CD4-positive, alpha-beta T cell (primary cell): Measurements from ENCODE around the gene NAALADL1. TPM values are rescaled to one million over a fixed set of nuclear protein-coding genes. Genes with fewer than 3 reads are reported as not detected.

ENCODE experiments used
- ATAC-seq: fragments of 200-7000 bp; cut with Tn5 transposase; one replicate; pipeline ENCODE4 v1.10.0; 2022; ENCODE audit warnings: mild to moderate bottlenecking; ENCODE audit not compliant: poor library complexity
- CTCF ChIA-PET: fragments of 350-600 bp; sonication (Branson Sonifier 250); formaldehyde crosslinking; loops from one replicate; lab custom pipeline; 2021; ENCODE audit warnings: antibody characterized with exemption, inconsistent platforms; lab: Charles Lee
- POLR2A ChIA-PET: fragments of 350-600 bp; sonication (Branson Sonifier 250); formaldehyde crosslinking; loops from one replicate; lab custom pipeline; 2021; ENCODE audit warnings: antibody characterized with exemption, inconsistent platforms; lab: Charles Lee
- DNase-seq, 14 experiments: peaks; one replicate each; pipeline ENCODE4 v3.0.0-alpha.2; 2013 to 2020; ENCODE audit warnings: mixed read lengths in 2 of 14
- H3K27ac ChIP-seq, 2 donors: one replicate each; pipeline versions ENCODE4 v1.5.1 to v1.7.0; 2013; ENCODE audit warnings: low read length in 2 of 2, low read depth in 1 of 2, mild to moderate bottlenecking in 1 of 2
- H3K27me3 ChIP-seq, 2 experiments: 1 replicate in 1 of 2; 2 replicates in 1 of 2; pipeline versions ENCODE4 v1.6.1 to v1.7.0; 2013; ENCODE audit warnings: low read length in 2 of 2, control low read depth in 1 of 2, mild to moderate bottlenecking in 1 of 2, moderate library complexity in 1 of 2; ENCODE audit not compliant: insufficient read depth in 2 of 2, control insufficient read depth in 1 of 2
- H3K36me3 ChIP-seq: one replicate; pipeline ENCODE4 v1.6.1; 2013; ENCODE audit warnings: low read length, control low read depth; ENCODE audit not compliant: insufficient read depth
- H3K4me1 ChIP-seq: one replicate; pipeline ENCODE4 v1.6.1; 2013; ENCODE audit warnings: low read length, control low read depth; ENCODE audit not compliant: insufficient read depth
- H3K4me3 ChIP-seq: one replicate; pipeline ENCODE4 v1.5.1; 2013; ENCODE audit warnings: mild to moderate bottlenecking, low read length, moderate library complexity
- H3K9me3 ChIP-seq, 2 experiments: 1 replicate in 1 of 2; 2 replicates in 1 of 2; pipeline versions ENCODE4 v1.6.1 to v1.7.0; 2013; ENCODE audit warnings: low read length in 2 of 2, mild to moderate bottlenecking in 2 of 2, control low read depth in 1 of 2, moderate library complexity in 1 of 2; ENCODE audit not compliant: control insufficient read depth in 1 of 2, insufficient read depth in 1 of 2
- H3K27ac Mint-ChIP-seq: one replicate; pipeline ENCODE4 v1.8.0; 2020; ENCODE audit warnings: mixed read lengths
- H3K27me3 Mint-ChIP-seq: one replicate; pipeline ENCODE4 v1.8.0; 2021; ENCODE audit warnings: mixed read lengths
- H3K36me3 Mint-ChIP-seq: one replicate; pipeline ENCODE4 v1.8.0; 2021; ENCODE audit warnings: low read depth, mixed read lengths
- H3K4me1 Mint-ChIP-seq: one replicate; pipeline ENCODE4 v1.8.0; 2021; ENCODE audit warnings: low read depth, mixed read lengths
- H3K4me3 Mint-ChIP-seq: one replicate; pipeline ENCODE4 v1.8.0; 2020; ENCODE audit warnings: mild to moderate bottlenecking, mixed read lengths
- H3K9me3 Mint-ChIP-seq: one replicate; pipeline ENCODE4 v1.8.0; 2020; ENCODE audit warnings: mixed read lengths
- intact Hi-C, 2 experiments: fragments of 100-400 bp; cut with DNase I in 1 of 2; cut with micrococcal nuclease in 1 of 2; formaldehyde crosslinking; loops; one replicate each; pipeline versions ENCODE4 v1.15.1 to v1.9.0; 2023 to 2025; cut with DNase I, micrococcal nuclease
- total RNA-seq, 174 experiments: library from RNA in 2 of 174; stranded (reverse) in 2 of 174; gene quantifications; one replicate each; pipeline ENCODE4 v1.2.3 and lab custom pipeline; 2021 to 2026
- TF ChIP-seq, protein P1 (sequence below): fragments of 200-600 bp; IDR thresholded peaks from one replicate; pipeline ENCODE4 v1.8.0; 2022; ENCODE audit warnings: antibody characterized with exemption, mild to moderate bottlenecking

The NAALADL1 gene
- total RNA-seq, 2 experiments from 2014 or later = 7.7 to 9.2 TPM

DNA sequence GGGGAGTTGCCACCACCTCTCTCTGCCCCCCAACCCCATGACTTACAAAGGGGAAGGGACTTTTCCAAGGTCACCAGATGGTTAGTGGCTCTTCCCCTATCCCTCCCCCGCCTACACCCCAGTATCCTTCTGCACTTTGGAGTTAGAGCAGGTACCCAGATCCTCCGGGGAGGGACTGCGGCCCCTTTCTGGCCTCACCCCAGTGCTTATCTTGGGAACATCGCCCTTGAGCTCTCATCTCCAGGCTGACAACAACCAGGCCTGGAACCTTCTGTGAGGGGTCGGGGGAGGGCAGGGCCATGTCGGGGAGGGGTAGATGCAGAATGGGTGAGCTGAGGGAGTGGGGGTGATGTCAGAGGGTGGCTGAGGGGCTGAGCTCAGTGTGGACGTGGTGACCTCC lies 7.5 kb upstream of the NAALADL1 start:
- Histone ChIP-seq H3K27ac (no peak overlapping the region), H3K9me3 (no peaks in the 10 kb centered on the region), H3K4me3 (no peak overlapping the region), H3K36me3 (no peaks in the 10 kb centered on the region), H3K27me3 (no peaks in the 10 kb centered on the region), H3K4me1 (no peaks in the 10 kb centered on the region)
- Mint-ChIP-seq H3K9me3 (no peaks in the 10 kb centered on the region), H3K4me1 (no peaks in the 10 kb centered on the region), H3K36me3 (no peaks in the 10 kb centered on the region), H3K27me3 (no peaks in the 10 kb centered on the region), H3K27ac (no peak overlapping the region), H3K4me3 (no peak overlapping the region)
- ATAC-seq (no peak), DNase-seq (no peak)
- TF ChIP-seq, protein P1, sequence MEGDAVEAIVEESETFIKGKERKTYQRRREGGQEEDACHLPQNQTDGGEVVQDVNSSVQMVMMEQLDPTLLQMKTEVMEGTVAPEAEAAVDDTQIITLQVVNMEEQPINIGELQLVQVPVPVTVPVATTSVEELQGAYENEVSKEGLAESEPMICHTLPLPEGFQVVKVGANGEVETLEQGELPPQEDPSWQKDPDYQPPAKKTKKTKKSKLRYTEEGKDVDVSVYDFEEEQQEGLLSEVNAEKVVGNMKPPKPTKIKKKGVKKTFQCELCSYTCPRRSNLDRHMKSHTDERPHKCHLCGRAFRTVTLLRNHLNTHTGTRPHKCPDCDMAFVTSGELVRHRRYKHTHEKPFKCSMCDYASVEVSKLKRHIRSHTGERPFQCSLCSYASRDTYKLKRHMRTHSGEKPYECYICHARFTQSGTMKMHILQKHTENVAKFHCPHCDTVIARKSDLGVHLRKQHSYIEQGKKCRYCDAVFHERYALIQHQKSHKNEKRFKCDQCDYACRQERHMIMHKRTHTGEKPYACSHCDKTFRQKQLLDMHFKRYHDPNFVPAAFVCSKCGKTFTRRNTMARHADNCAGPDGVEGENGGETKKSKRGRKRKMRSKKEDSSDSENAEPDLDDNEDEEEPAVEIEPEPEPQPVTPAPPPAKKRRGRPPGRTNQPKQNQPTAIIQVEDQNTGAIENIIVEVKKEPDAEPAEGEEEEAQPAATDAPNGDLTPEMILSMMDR = no peak
- CTCF ChIA-PET = no interaction called here
- POLR2A ChIA-PET = no interaction called here
- intact Hi-C loops = no loop called here

DNA sequence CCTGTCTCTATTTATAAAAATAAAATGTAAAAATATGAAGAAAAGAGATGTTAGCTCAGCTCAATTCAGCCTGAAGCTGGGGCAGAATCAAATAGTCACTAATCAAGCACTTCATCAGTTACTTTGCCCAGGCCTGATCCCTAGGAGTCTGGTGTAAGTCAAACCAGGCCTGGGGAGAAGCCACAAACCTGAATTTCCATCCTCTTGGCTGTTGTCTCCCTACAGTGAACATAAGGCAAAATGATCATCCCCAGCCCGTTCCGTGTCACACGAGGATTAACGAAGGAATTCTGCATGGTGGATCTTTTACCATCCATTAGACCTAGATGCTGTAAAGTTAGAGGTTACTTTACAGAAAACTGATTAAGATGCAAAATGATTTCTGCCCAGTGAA lies 6.5 kb upstream of the NAALADL1 start:
- H3K4me1 ChIP-seq = peaks cover 5% of the 10 kb centered on the region
- no peaks in the 10 kb centered on the region for H3K27me3 ChIP-seq
- no peaks in the 10 kb centered on the region for H3K27me3 Mint-ChIP-seq
- POLR2A ChIA-PET = no interaction called here
- no peak overlapping the region for H3K27ac ChIP-seq
- no peak overlapping the region for H3K4me3 ChIP-seq
- no peaks in the 10 kb centered on the region for H3K9me3 Mint-ChIP-seq
- no peaks in the 10 kb centered on the region for H3K9me3 ChIP-seq
- H3K4me3 Mint-ChIP-seq = no peak overlapping the region
- TF ChIP-seq, protein P1 = no peak
- ATAC-seq = no peak
- H3K4me1 Mint-ChIP-seq = no peaks in the 10 kb centered on the region
- CTCF ChIA-PET = no interaction called here
- no peak for DNase-seq
- no peaks in the 10 kb centered on the region for H3K36me3 Mint-ChIP-seq
- H3K27ac Mint-ChIP-seq = no peak overlapping the region
- H3K36me3 ChIP-seq = no peaks in the 10 kb centered on the region
- intact Hi-C loops = no loop called here

DNA sequence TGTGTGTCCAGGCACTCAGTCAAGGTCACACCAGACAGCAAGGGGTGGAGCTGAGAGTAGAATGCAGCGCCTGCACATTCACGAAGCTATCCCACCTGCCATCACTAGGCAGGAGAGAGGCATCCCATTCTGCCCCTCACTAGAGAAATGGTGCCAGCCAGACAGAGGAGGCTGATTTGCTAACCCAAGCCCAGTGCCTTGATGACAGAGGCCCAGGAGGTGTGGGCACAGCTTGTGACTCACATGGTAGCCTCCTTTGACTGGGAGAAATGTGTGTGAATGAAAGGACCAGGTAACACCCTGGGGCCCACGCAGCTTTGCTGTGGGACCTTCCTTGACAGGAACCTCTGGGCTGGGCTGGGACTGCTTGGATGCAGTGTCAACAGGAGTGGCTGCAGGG lies 5.2 kb upstream of the NAALADL1 start:
- POLR2A ChIA-PET = no interaction called here
- no peak overlapping the region for H3K27ac Mint-ChIP-seq

More for the DNA sequence above, 5.2 kb upstream of the NAALADL1 start:
- no peak overlapping the region for H3K4me3 Mint-ChIP-seq
- H3K36me3 ChIP-seq = no peaks in the 10 kb centered on the region
- no peak overlapping the region for H3K27ac ChIP-seq
- H3K4me3 ChIP-seq = no peak overlapping the region
- no peaks in the 10 kb centered on the region for H3K27me3 Mint-ChIP-seq
- no peak for ATAC-seq
- intact Hi-C loops = no loop called here
- H3K36me3 Mint-ChIP-seq = no peaks in the 10 kb centered on the region
- H3K4me1 Mint-ChIP-seq = no peaks in the 10 kb centered on the region
- no peaks in the 10 kb centered on the region for H3K9me3 Mint-ChIP-seq
- CTCF ChIA-PET = interaction anchor here (0.7 kb wide), 1 partner anchor 11 kb away, joined by 3 read pairs; no protein-coding TSS in a partner anchor
- TF ChIP-seq, protein P1 = no peak
- no peaks in the 10 kb centered on the region for H3K27me3 ChIP-seq
- no peaks in the 10 kb centered on the region for H3K9me3 ChIP-seq
- peaks cover 6% of the 10 kb centered on the region for H3K4me1 ChIP-seq
- DNase-seq = no peak
